ENCODE data around the gene MAPKAPK2. TPM values are rescaled to one million over a fixed set of nuclear protein-coding genes. Genes with fewer than 3 reads are reported as not detected.

The MAPKAPK2 gene
- total RNA-seq, 2 experiments from 2014 or later = 14.5 to 39.9 TPM

DNA sequence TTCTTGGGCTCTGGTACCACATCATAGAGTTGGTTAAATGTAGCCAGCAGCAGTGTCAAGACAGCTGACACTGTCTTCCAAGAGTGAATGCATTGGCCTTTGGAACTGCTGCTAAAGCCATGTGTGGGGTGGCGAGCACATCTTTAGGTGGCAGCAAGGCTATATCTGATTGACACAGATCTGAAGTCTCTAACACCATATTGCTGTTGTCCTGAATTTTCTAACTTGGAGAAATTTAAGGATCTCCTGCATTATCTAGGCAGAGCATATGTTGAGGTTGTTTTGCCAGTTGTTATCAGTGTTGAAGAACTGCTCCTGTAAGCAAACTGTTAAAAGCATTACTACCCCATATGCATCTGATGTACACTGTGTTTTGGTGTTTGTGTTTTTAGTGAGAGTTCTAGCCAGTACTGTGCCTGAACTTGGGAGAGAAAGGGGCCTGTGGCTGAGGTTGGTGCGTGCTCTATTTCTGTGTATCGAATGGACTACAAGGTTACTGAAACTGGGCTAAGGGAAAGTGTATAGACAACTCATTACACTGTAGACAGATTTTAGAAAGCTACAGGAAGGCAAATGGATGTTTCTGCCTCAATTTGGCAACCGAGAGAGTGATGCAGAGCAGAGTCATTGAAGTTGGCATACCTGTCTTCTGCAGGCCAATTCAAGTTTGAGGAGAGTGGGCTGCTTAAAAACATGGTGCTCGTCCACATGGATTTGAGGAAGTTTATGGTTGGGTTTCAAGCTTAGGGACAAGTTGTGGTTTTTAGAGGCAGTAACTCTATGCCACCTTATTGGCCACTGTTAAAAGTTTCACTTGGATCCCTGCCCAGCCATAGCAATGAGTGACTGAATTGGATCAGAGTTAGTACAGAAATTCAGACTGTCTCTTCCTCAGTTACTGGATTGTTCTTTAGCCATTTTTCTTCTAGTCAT is 32.5 kb upstream of the MAPKAPK2 start:
- H3K4me2 ChIP-seq (ENCODE audit: low read length) = no peak overlapping the region
- no peaks in the 10 kb centered on the region for H3K79me2 ChIP-seq (ENCODE audit: insufficient read depth, low read depth, low read length)
- no peaks in the 10 kb centered on the region for H3K9me2 ChIP-seq (ENCODE audit: insufficient read depth, low read length)
- intact Hi-C loops (cut with micrococcal nuclease; ENCODE audit: unreplicated experiment) = no loop called here
- BruUV-seq (replicated peaks) = no TSS peak
- no peak for TF ChIP-seq EZH2phosphoT487 (IDR thresholded peaks at IDR 0.05; ENCODE audit: borderline replicate concordance, low read depth, low read length)
- TF ChIP-seq, protein P1, sequence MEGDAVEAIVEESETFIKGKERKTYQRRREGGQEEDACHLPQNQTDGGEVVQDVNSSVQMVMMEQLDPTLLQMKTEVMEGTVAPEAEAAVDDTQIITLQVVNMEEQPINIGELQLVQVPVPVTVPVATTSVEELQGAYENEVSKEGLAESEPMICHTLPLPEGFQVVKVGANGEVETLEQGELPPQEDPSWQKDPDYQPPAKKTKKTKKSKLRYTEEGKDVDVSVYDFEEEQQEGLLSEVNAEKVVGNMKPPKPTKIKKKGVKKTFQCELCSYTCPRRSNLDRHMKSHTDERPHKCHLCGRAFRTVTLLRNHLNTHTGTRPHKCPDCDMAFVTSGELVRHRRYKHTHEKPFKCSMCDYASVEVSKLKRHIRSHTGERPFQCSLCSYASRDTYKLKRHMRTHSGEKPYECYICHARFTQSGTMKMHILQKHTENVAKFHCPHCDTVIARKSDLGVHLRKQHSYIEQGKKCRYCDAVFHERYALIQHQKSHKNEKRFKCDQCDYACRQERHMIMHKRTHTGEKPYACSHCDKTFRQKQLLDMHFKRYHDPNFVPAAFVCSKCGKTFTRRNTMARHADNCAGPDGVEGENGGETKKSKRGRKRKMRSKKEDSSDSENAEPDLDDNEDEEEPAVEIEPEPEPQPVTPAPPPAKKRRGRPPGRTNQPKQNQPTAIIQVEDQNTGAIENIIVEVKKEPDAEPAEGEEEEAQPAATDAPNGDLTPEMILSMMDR (conservative IDR thresholded peaks at IDR 0.05; ENCODE audit: low read length) = no peak
- H3K4me3 ChIP-seq (ENCODE audit: low read depth, low read length, poor library complexity, severe bottlenecking) = no peak overlapping the region
- H3K9me3 ChIP-seq (ENCODE audit: low read length) = no peaks in the 10 kb centered on the region
- peaks cover 25% of the 10 kb centered on the region for H3K36me3 ChIP-seq (ENCODE audit: insufficient read depth, low read length)
- ChIA-PET CTCF (ENCODE audit: unreplicated experiment) (no interaction called here), POLR2A (interaction anchor here (2.4 kb wide), 1 partner anchor 15 kb away, joined by 7 read pairs; no protein-coding TSS in a partner anchor)
- no peak overlapping the region for H3K27ac ChIP-seq (ENCODE audit: low read depth, low read length, poor library complexity, severe bottlenecking)
- H4K20me1 ChIP-seq (ENCODE audit: insufficient read depth, low read length) = no peaks in the 10 kb centered on the region
- DNase-seq (ENCODE audit: low spot score) = no peak
- no peak overlapping the region for H2AFZ ChIP-seq (ENCODE audit: low read length)
- H3K4me1 ChIP-seq (ENCODE audit: insufficient read depth, low read length, poor library complexity, severe bottlenecking) = no peaks in the 10 kb centered on the region

DNA sequence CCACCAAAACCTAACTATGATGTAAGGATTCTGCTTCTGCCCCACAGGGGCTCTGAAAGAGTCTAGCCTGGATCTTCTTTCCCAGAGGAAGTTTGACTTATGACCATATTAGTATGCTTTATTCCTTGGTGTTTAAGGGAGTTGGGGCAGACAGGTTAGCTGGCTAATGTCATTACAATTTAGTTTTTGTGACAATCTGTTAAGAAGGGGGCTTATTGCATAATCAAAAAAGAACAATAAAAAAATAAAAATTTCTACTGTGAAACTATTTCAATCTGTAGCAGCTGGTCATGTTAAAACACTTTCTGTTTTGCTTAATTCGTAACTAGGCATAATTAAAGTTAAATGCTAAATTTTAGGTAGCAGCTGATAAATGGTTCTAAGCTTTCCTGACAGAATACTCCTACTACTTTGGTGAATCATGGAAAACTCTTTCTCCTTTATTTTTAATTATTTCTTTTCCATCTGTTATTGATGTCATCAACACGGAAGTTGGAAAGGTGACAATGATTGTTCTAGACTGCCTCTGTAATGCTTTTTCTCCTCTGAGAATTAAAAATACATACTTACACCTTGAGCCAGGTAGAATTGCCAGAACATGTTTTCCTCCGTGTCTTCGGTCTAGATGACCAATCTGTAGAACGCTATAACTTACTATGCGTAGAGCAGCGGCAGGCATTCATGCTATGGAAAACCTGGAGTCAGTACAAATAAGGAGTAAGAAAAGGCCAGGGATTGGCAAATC is 30.8 kb upstream of the MAPKAPK2 start:
- POLR2A ChIA-PET = interaction anchor here (0.7 to 1.0 kb wide), 2 partner anchors 19 to 22 kb away, joined by 3 to 4 read pairs; partner anchors contain the start of gene DYRK3
- Histone ChIP-seq H3K4me3 (ENCODE audit: low read depth, low read length, poor library complexity, severe bottlenecking) (no peak overlapping the region), H2AFZ (ENCODE audit: low read length) (no peak overlapping the region), H3K9me3 (ENCODE audit: low read length) (no peaks in the 10 kb centered on the region), H3K4me1 (ENCODE audit: insufficient read depth, low read length, poor library complexity, severe bottlenecking) (peaks cover 15% of the 10 kb centered on the region), H3K79me2 (ENCODE audit: insufficient read depth, low read depth, low read length) (no peaks in the 10 kb centered on the region), H4K20me1 (ENCODE audit: insufficient read depth, low read length) (no peaks in the 10 kb centered on the region), H3K4me2 (ENCODE audit: low read length) (no peak overlapping the region), H3K27ac (ENCODE audit: low read depth, low read length, poor library complexity, severe bottlenecking) (no peak overlapping the region), H3K9me2 (ENCODE audit: insufficient read depth, low read length) (no peaks in the 10 kb centered on the region), H3K36me3 (ENCODE audit: insufficient read depth, low read length) (peaks cover 11% of the 10 kb centered on the region)
- TF ChIP-seq EZH2phosphoT487 (IDR thresholded peaks at IDR 0.05; ENCODE audit: borderline replicate concordance, low read depth, low read length) = no peak
- CTCF ChIA-PET (ENCODE audit: unreplicated experiment) = interaction anchor here (1.2 kb wide), 1 partner anchor 9 kb away, joined by 4 read pairs; no protein-coding TSS in a partner anchor
- intact Hi-C loops (cut with micrococcal nuclease; ENCODE audit: unreplicated experiment) = no loop called here
- no peak for DNase-seq (ENCODE audit: low spot score)
- no TSS peak for BruUV-seq (replicated peaks)

DNA sequence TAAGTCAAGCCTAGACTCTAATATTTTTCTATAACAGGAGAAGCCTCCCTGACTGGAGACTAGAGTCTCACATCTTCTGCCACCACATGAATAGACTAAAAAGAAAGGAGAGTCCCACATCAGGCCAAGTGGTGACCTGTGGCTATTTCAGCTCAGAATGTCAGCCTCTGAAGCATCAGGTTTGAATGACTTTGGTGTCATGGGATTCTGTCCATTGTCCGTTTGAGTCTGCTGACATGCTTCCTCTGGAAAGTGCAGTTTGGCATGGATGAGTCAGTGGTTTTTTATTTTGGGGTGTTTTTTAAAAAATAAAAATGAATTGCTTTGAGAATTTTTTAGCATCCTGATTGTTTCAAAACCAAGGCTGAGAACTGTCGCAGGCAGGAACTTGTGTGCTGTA is 29.9 kb upstream of the MAPKAPK2 start:
- Histone ChIP-seq H3K4me3 (ENCODE audit: low read depth, low read length, poor library complexity, severe bottlenecking) (no peak overlapping the region), H3K4me1 (ENCODE audit: insufficient read depth, low read length, poor library complexity, severe bottlenecking) (peaks cover 15% of the 10 kb centered on the region), H3K36me3 (ENCODE audit: insufficient read depth, low read length) (peaks cover 11% of the 10 kb centered on the region), H2AFZ (ENCODE audit: low read length) (no peak overlapping the region), H3K9me2 (ENCODE audit: insufficient read depth, low read length) (no peaks in the 10 kb centered on the region), H4K20me1 (ENCODE audit: insufficient read depth, low read length) (no peaks in the 10 kb centered on the region), H3K4me2 (ENCODE audit: low read length) (no peak overlapping the region), H3K79me2 (ENCODE audit: insufficient read depth, low read depth, low read length) (no peaks in the 10 kb centered on the region), H3K9me3 (ENCODE audit: low read length) (no peaks in the 10 kb centered on the region), H3K27ac (ENCODE audit: low read depth, low read length, poor library complexity, severe bottlenecking) (no peak overlapping the region)
- no peak for DNase-seq (ENCODE audit: low spot score)
- ChIA-PET POLR2A (interaction anchor here (1.0 to 1.4 kb wide), 2 partner anchors 8 to 24 kb away, joined by 3 to 4 read pairs; no protein-coding TSS in a partner anchor), CTCF (ENCODE audit: unreplicated experiment) (no interaction called here)
- TF ChIP-seq EZH2phosphoT487 (IDR thresholded peaks at IDR 0.05; ENCODE audit: borderline replicate concordance, low read depth, low read length) = no peak
- TF ChIP-seq, protein P1 (conservative IDR thresholded peaks at IDR 0.05; ENCODE audit: low read length) = no peak
- BruUV-seq (replicated peaks) = no TSS peak
- intact Hi-C loops (cut with micrococcal nuclease; ENCODE audit: unreplicated experiment) = no loop called here

Data from OCI-LY7 (cell line).